Measurements from ENCODE around the gene MTF1.
"Not testable (repeated sequence)": the region's sequence is repeated elsewhere in the genome, so short reads cannot be mapped to it uniquely, and the experiment has no call there.

MTF1 gene

DNA sequence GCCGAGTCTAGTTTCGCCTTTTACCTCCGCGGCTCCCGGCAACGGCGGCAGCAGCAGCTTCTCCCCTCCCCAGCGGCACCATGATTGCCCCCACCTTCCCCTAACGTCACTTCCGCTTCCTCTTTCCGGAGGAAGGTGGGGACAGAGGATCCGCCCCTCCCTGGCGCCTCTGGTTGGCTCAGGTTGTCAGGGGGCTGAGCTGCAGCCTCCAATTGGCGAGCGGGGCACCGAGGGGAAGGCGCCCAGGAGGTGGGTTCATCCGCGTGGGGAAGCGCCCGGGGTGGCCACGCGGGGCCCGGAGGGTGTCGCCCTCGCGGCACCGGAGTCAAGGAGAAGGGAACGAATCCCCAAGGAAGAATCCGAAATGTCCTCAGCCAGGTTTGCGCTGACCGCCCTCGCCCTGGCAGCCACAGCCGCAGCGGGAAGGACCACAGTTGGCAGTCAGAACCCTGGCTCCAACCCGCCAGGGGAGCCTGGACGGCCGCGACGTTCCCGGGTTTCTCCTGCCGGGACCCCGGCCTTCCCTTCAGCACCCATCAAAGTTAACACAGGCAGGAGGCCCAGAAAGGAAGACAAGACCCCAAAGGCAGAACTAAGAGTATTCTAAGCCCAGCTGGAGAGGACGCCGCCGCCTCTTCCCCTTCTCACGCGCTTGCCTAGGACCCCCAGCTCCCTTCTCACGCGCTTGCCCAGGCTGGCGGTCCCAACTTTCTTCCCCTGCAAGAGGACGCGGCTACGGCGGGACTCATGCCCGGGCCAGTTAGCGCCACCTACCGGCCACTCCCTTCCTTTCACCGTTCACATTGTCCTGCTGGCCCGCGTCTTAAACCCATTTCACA lies at the start of gene MTF1:
TSS of gene MTF1 (minus strand) at position 86 of the 839 bp plus-strand sequence. CDS start 1,934 bp downstream, outside the sequence.
- peak; percentile 97 to 99 for DNase-seq
- Histone ChIP-seq H3K4me3 (peak within 1 kb of the TSS; percentile 80 to 82), H3K9me3 (no peaks in the 10 kb centered on the region), H3K27me3 (no peaks in the 10 kb centered on the region), H3K36me3 (peaks cover 29 to 57% (median 37%) of the 10 kb centered on the region in 3 donors), H3K4me1 (peaks cover 0 to 48% (median 37%) of the 10 kb centered on the region in 4 donors), H3K27ac (peak within 1 kb of the TSS; percentile 85 to 91)
- TF ChIP-seq, protein P1, sequence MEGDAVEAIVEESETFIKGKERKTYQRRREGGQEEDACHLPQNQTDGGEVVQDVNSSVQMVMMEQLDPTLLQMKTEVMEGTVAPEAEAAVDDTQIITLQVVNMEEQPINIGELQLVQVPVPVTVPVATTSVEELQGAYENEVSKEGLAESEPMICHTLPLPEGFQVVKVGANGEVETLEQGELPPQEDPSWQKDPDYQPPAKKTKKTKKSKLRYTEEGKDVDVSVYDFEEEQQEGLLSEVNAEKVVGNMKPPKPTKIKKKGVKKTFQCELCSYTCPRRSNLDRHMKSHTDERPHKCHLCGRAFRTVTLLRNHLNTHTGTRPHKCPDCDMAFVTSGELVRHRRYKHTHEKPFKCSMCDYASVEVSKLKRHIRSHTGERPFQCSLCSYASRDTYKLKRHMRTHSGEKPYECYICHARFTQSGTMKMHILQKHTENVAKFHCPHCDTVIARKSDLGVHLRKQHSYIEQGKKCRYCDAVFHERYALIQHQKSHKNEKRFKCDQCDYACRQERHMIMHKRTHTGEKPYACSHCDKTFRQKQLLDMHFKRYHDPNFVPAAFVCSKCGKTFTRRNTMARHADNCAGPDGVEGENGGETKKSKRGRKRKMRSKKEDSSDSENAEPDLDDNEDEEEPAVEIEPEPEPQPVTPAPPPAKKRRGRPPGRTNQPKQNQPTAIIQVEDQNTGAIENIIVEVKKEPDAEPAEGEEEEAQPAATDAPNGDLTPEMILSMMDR (IDR thresholded peaks at IDR 0.05) = peak; percentile 83 to 89
- intact Hi-C loops (cut with DNase I; ENCODE audit: low total_unique reads) = loop anchor here (5.0 kb wide), 1 partner anchor 47 kb away; no protein-coding TSS in a partner anchor

- peaks cover 0 to 41% (median 7%) of the 10 kb centered on the region in 4 donors for H3K4me1 ChIP-seq
- H3K9me3 ChIP-seq; H3K27ac ChIP-seq; H3K27me3 ChIP-seq; DNase-seq; H3K4me3 ChIP-seq; intact Hi-C loops (cut with DNase I; ENCODE audit: low total_unique reads); H3K36me3 ChIP-seq: not testable (repeated sequence)
These were observed 49.1 kb upstream of the MTF1 start for GRCh38 chr1:37908531-37908930.

DNA sequence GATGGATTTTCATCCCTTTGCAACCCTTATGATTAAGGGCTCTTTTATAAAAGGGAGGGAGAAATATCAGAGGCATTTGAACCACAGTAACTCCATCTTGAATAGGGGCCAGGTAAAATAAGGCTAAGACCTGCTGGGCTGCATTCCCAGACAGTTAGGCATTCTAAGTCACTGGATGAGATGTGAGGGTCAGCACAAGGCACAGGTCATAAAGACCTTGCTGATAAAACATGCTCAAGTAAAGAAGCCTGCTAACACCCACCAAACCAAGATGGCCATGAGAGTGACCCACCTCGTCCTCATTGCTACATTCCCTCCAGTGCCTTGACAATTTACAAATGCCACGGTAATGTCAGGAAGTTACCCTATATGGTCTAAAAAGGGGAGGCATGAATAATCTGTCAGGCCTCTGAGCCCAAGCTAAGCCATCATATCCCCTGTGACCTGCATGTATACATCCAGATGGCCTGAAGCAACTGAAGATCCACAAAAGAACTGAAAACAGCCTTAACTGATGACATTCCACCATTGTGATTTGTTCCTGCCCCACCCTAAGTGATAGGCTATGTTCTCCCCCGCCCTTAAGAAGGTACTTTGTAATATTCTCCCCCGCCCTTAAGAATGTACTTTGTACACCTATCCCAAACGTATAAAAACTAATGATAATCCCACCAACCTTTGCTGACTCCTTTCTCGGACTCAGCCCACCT lies 48.2 kb upstream of the MTF1 start:
- Histone ChIP-seq H3K27ac (peak overlapping the region in 1 of 2 donors; percentile 55), H3K4me1 (peaks cover 0 to 41% (median 7%) of the 10 kb centered on the region in 4 donors)
- DNase-seq; H3K9me3 ChIP-seq; H3K4me3 ChIP-seq; intact Hi-C loops (cut with DNase I; ENCODE audit: low total_unique reads); H3K27me3 ChIP-seq; H3K36me3 ChIP-seq: not testable (repeated sequence)

DNA sequence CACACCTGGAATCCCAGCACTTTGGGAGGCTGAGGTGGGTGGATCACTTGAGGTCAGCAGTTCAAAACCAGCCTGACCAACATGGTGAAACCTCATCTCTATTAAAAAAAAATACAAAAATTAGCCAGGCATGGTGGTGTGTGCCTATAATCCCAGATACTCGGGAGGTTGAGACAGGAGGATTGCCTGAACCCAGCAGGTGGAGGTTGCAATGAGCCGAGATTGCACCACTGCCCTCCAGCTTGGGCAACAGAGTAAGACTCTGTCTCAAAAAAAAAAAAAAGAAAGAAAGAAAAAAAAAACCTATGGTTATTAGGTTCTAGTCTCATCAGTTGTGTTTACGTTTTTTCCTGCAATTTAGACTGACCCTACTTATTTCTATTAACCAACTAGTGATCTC lies 47.2 kb upstream of the MTF1 start:
- DNase-seq; H3K4me3 ChIP-seq; intact Hi-C loops (cut with DNase I; ENCODE audit: low total_unique reads); H3K27me3 ChIP-seq; H3K36me3 ChIP-seq; H3K9me3 ChIP-seq: not testable (repeated sequence)
- Histone ChIP-seq H3K27ac (peak overlapping the region in 1 of 2 donors; percentile 55), H3K4me1 (peaks cover 0 to 41% (median 7%) of the 10 kb centered on the region in 4 donors)

GRCh38 chr1:37905727-37906126 lies 46.3 kb upstream of the MTF1 start:
- no peak for DNase-seq
- Histone ChIP-seq H3K27me3 (no peaks in the 10 kb centered on the region), H3K9me3 (no peaks in the 10 kb centered on the region), H3K4me1 (peaks cover 0 to 41% (median 7%) of the 10 kb centered on the region in 4 donors), H3K27ac (peak overlapping the region in 1 of 2 donors; percentile 55), H3K36me3 (peaks cover 0 to 6% (median 5%) of the 10 kb centered on the region in 3 donors), H3K4me3 (no peak overlapping the region)
- intact Hi-C loops (cut with DNase I; ENCODE audit: low total_unique reads) = no loop called here
- TF ChIP-seq, protein P1 (IDR thresholded peaks at IDR 0.05) = no peak

DNA sequence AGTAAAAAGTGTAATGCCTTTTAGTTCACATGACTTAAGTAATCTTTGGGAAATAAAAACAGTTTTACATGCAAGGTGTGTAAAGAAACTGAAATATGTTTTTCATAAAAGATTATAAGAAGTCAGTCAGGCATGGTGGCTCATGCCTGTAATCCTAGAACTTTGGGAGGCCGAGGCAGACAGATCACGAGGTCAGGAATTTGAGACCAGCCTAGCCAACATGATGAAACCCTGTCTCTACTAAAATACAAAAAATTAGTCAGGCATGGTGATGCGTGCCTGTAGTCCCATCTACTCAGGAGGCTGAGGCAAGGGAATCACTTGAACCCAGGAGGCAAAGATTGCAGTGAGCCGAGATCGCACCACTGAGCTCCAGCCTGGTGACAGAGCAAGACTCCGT lies 44.5 kb upstream of the MTF1 start:
- DNase-seq; H3K9me3 ChIP-seq; H3K36me3 ChIP-seq; H3K4me3 ChIP-seq; H3K27me3 ChIP-seq; intact Hi-C loops (cut with DNase I; ENCODE audit: low total_unique reads): not testable (repeated sequence)
- Histone ChIP-seq H3K4me1 (peaks cover 0 to 41% (median 7%) of the 10 kb centered on the region in 4 donors), H3K27ac (peak overlapping the region in 1 of 2 donors; percentile 9)

GRCh38 chr1:37902983-37903382 lies 43.6 kb upstream of the MTF1 start:
- no peaks in the 10 kb centered on the region for H3K9me3 ChIP-seq
- no peak for DNase-seq
- peaks cover 0 to 6% (median 5%) of the 10 kb centered on the region in 3 donors for H3K36me3 ChIP-seq
- H3K4me1 ChIP-seq = peaks cover 0 to 39% (median 7%) of the 10 kb centered on the region in 4 donors
- TF ChIP-seq, protein P1 (IDR thresholded peaks at IDR 0.05) = no peak
- H3K27me3 ChIP-seq = no peaks in the 10 kb centered on the region
- no peak overlapping the region for H3K27ac ChIP-seq
- intact Hi-C loops (cut with DNase I; ENCODE audit: low total_unique reads) = no loop called here
- H3K4me3 ChIP-seq = no peak overlapping the region
